ENCODE results near the gene TRIM45. TPM values are rescaled to one million over a fixed set of nuclear protein-coding genes. Genes with fewer than 3 reads are reported as not detected.

The TRIM45 gene
- total and polyA plus RNA-seq, 2 experiments from 2014 or later = 4.1 to 4.3 TPM

DNA sequence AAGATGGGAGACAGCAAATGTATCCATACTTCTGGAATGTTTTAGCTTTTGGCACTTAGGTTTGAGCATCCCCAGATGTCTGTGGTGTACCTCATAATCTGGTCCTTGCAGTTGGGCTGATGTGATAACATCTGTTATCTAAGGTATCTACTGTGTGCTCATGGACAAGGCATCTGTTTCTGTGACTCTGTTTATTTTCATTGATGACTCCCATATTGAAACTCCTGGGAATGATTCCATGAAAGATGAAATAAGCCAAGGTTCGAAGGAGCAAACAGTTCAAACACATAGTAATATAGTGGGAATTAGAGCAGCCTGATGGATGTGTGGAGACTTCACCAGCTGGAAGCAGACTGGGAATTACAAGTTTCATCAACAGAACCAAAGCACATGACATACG lies 20.7 kb upstream of the TRIM45 start:
- Histone ChIP-seq H3K27me3 (no peaks in the 10 kb centered on the region), H3K27ac (no peak overlapping the region), H3K4me3 (no peak overlapping the region), H3K4me1 (ENCODE audit: insufficient read depth) (peaks cover 9% of the 10 kb centered on the region), H3K36me3 (replicated peaks; ENCODE audit: insufficient read depth, low read depth) (no peaks in the 10 kb centered on the region), H3K9me3 (ENCODE audit: low read depth) (no peaks in the 10 kb centered on the region), H3K4me2 (no peak overlapping the region), H3K79me2 (no peaks in the 10 kb centered on the region), H2AFZ (no peak overlapping the region), H4K20me1 (ENCODE audit: insufficient read depth, poor library complexity, severe bottlenecking) (no peaks in the 10 kb centered on the region), H3K9me2 (replicated peaks; ENCODE audit: insufficient read depth) (no peaks in the 10 kb centered on the region)
- TF ChIP-seq, protein P1, sequence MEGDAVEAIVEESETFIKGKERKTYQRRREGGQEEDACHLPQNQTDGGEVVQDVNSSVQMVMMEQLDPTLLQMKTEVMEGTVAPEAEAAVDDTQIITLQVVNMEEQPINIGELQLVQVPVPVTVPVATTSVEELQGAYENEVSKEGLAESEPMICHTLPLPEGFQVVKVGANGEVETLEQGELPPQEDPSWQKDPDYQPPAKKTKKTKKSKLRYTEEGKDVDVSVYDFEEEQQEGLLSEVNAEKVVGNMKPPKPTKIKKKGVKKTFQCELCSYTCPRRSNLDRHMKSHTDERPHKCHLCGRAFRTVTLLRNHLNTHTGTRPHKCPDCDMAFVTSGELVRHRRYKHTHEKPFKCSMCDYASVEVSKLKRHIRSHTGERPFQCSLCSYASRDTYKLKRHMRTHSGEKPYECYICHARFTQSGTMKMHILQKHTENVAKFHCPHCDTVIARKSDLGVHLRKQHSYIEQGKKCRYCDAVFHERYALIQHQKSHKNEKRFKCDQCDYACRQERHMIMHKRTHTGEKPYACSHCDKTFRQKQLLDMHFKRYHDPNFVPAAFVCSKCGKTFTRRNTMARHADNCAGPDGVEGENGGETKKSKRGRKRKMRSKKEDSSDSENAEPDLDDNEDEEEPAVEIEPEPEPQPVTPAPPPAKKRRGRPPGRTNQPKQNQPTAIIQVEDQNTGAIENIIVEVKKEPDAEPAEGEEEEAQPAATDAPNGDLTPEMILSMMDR (IDR thresholded peaks at IDR 0.05; ENCODE audit: poor library complexity) = no peak
- TF ChIP-seq EZH2phosphoT487 (IDR thresholded peaks at IDR 0.05; ENCODE audit: low read depth, severe bottlenecking, unreplicated experiment) (no peak), EZH2 (IDR thresholded peaks at IDR 0.05; ENCODE audit: borderline replicate concordance) (no peak)
- DNase-seq (ENCODE audit: low spot score) = no peak
- 66% methylated on average over 2 of the region's 2 CpGs for WGBS (ENCODE audit: low lambda C conversion rate, missing lambda C conversion rate)

DNA sequence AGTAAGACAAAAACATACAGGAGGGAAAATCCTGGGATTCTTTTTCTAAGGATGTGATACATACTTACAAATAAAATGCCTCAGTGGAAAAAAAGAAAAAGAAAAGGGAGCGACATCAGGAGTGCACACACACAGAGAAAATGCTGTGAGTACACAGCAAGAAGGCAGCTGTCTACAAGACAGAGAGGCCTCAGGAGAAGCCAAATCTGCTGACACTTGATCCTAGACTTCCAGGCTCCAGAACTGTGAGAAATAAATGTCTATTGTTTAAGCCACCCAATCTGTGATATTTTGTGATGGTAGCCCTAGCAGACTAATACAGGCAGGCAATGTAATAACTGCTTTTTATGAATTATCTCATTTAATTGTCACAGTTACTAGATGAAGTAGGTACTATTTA lies 17.0 kb upstream of the TRIM45 start:
- Histone ChIP-seq H2AFZ (no peak overlapping the region), H3K27ac (no peak overlapping the region), H3K9me3 (ENCODE audit: low read depth) (no peaks in the 10 kb centered on the region), H3K4me3 (no peak overlapping the region), H3K27me3 (no peaks in the 10 kb centered on the region), H3K36me3 (replicated peaks; ENCODE audit: insufficient read depth, low read depth) (no peaks in the 10 kb centered on the region), H4K20me1 (ENCODE audit: insufficient read depth, poor library complexity, severe bottlenecking) (no peaks in the 10 kb centered on the region), H3K79me2 (no peaks in the 10 kb centered on the region), H3K9me2 (replicated peaks; ENCODE audit: insufficient read depth) (no peaks in the 10 kb centered on the region), H3K4me2 (no peak overlapping the region), H3K4me1 (ENCODE audit: insufficient read depth) (peaks cover 6% of the 10 kb centered on the region)
- DNase-seq (ENCODE audit: low spot score) = no peak
- 84% methylated on average over 1 of the region's 1 CpG for WGBS (ENCODE audit: low lambda C conversion rate, missing lambda C conversion rate)
- TF ChIP-seq EZH2 (IDR thresholded peaks at IDR 0.05; ENCODE audit: borderline replicate concordance) (no peak), EZH2phosphoT487 (IDR thresholded peaks at IDR 0.05; ENCODE audit: low read depth, severe bottlenecking, unreplicated experiment) (no peak)
- TF ChIP-seq, protein P1 (IDR thresholded peaks at IDR 0.05; ENCODE audit: poor library complexity) = no peak

DNA sequence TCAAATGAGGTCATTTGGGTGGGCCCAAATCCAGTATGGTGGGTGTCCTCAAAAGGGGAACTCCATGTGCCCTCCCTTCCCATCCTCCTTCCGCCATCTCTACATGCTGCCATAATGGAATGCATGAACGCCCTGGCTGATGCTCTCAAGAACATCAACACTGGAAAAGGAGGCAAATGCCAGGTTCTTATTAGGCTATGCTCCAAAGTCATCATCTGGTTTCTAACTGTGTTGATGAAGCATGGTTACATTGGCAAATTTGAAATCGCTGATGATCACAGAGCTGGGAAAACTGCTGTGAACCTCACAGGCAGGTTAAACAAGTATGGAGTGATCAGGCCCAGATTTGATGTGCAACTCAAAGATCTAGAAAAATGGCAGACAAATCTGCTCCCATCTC lies 16.6 kb upstream of the TRIM45 start:
- H3K9me3 ChIP-seq (ENCODE audit: low read depth) = no peaks in the 10 kb centered on the region
- WGBS (ENCODE audit: low lambda C conversion rate, missing lambda C conversion rate) = 97% methylated on average over 3 of the region's 3 CpGs
- no peaks in the 10 kb centered on the region for H4K20me1 ChIP-seq (ENCODE audit: insufficient read depth, poor library complexity, severe bottlenecking)
- no peak for DNase-seq (ENCODE audit: low spot score)
- H3K27ac ChIP-seq = no peak overlapping the region
- H3K36me3 ChIP-seq (replicated peaks; ENCODE audit: insufficient read depth, low read depth) = no peaks in the 10 kb centered on the region
- H3K4me3 ChIP-seq = no peak overlapping the region
- peaks cover 1% of the 10 kb centered on the region for H3K4me1 ChIP-seq (ENCODE audit: insufficient read depth)
- TF ChIP-seq EZH2 (IDR thresholded peaks at IDR 0.05; ENCODE audit: borderline replicate concordance) = no peak
- TF ChIP-seq, protein P1 (IDR thresholded peaks at IDR 0.05; ENCODE audit: poor library complexity) = no peak
- TF ChIP-seq EZH2phosphoT487 (IDR thresholded peaks at IDR 0.05; ENCODE audit: low read depth, severe bottlenecking, unreplicated experiment) = no peak
- no peak overlapping the region for H3K4me2 ChIP-seq
- no peaks in the 10 kb centered on the region for H3K79me2 ChIP-seq
- no peaks in the 10 kb centered on the region for H3K27me3 ChIP-seq
- H2AFZ ChIP-seq = no peak overlapping the region
- H3K9me2 ChIP-seq (replicated peaks; ENCODE audit: insufficient read depth) = no peaks in the 10 kb centered on the region
